ENCODE measurements around the gene INPP5B. TPM values are rescaled to one million over a fixed set of nuclear protein-coding genes. Genes with fewer than 3 reads are reported as not detected.

Gene INPP5B
- total and polyA plus RNA-seq, 12 donors = 10.4 to 32.3 (median 20.9) TPM

DNA sequence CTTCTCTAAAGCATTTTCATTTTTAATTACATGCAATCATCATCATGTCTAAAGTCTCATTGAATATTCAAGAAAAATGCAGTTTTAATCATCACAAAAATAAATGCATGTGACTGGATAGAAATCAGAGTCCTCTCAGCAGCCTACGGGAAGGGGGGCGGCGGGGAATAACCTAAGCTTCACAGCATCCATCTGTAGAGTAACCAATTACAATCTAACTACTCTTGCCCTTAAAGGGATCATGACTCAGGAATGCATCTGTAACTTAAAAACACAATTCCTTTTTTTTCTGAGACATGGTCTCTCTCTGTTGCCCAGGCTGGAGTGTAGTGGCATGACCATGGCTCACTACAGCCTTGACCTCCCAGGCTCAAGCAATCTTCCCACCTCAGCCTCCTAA is 110.1 kb downstream of the INPP5B start:
- no peak for TF ChIP-seq POLR2A (IDR thresholded peaks at IDR 0.05)
- TF ChIP-seq, protein P1, sequence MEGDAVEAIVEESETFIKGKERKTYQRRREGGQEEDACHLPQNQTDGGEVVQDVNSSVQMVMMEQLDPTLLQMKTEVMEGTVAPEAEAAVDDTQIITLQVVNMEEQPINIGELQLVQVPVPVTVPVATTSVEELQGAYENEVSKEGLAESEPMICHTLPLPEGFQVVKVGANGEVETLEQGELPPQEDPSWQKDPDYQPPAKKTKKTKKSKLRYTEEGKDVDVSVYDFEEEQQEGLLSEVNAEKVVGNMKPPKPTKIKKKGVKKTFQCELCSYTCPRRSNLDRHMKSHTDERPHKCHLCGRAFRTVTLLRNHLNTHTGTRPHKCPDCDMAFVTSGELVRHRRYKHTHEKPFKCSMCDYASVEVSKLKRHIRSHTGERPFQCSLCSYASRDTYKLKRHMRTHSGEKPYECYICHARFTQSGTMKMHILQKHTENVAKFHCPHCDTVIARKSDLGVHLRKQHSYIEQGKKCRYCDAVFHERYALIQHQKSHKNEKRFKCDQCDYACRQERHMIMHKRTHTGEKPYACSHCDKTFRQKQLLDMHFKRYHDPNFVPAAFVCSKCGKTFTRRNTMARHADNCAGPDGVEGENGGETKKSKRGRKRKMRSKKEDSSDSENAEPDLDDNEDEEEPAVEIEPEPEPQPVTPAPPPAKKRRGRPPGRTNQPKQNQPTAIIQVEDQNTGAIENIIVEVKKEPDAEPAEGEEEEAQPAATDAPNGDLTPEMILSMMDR (IDR thresholded peaks at IDR 0.05) = no peak
- H3K4me1 ChIP-seq (replicated peaks in 1 of 2) = peaks cover 14 to 17% of the 10 kb centered on the region in 2 donors
- DNase-seq = no peak
- no peak overlapping the region for H3K4me3 ChIP-seq
- no peaks in the 10 kb centered on the region for H3K9me3 ChIP-seq (replicated peaks in 1 of 3)
- H3K36me3 ChIP-seq (replicated peaks in 1 of 2) = peaks cover 0 to 71% of the 10 kb centered on the region in 2 donors
- no peak overlapping the region for H3K27ac ChIP-seq
- 63 to 95% (median 74%) methylated on average over 2 to 3 of the region's 3 CpGs for WGBS, 4 donors
- intact Hi-C loops (cut with DNase I) = no loop called here
- no peaks in the 10 kb centered on the region for H3K27me3 ChIP-seq

DNA sequence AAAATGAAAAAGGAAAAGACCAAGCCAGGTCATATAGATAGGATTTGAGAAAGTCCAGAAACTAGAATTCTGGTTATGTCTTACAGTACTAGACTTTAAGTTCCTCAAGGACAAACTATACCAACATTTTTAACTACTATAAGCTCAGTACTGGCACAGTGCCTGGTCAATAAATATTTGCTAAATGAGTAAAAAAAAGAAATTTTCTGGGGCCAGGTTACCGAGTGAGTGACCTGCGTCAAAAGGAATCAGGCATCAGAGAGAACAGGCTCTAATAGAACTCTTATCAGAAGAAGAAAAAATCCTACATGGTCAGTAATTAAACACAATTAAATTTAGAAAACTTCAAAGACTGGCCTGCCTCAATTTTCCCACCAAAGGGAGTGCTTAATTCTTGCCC is 115.0 kb downstream of the INPP5B start:
- H3K36me3 ChIP-seq (replicated peaks in 1 of 2) = peaks cover 0 to 65% of the 10 kb centered on the region in 2 donors
- H3K27ac ChIP-seq = no peak overlapping the region
- no peaks in the 10 kb centered on the region for H3K4me1 ChIP-seq (replicated peaks in 1 of 2)
- intact Hi-C loops (cut with DNase I) = no loop called here
- TF ChIP-seq, protein P1 (IDR thresholded peaks at IDR 0.05) = no peak
- TF ChIP-seq POLR2A (IDR thresholded peaks at IDR 0.05) = no peak
- 85 to 94% (median 90%) methylated on average over 2 of the region's 2 CpGs for WGBS, 4 donors
- H3K27me3 ChIP-seq = no peaks in the 10 kb centered on the region
- no peak for DNase-seq
- no peak overlapping the region for H3K4me3 ChIP-seq
- no peaks in the 10 kb centered on the region for H3K9me3 ChIP-seq (replicated peaks in 1 of 3)

DNA sequence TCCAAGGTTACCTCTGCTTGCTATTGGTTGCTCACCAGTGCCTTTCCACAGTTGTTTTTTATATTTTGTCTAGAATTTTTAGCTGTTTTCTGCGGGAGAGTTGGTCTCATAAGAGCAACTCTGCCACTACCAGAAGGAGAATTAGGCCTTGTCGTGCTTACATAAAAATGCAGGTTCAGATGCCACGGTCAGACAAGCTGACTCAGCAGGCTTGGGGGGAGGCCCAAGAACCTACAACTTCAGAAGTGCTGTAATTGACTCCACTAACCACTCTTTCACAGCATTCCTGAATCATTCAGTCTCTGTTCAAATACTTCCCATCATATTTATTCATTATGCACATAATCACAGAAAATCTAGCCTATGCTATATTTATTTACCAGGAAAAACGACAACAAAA is 115.7 kb downstream of the INPP5B start:
- intact Hi-C loops (cut with DNase I) = no loop called here
- 85 to 90% (median 89%) methylated on average over 4 of the region's 4 CpGs for WGBS, 4 donors
- no peaks in the 10 kb centered on the region for H3K27me3 ChIP-seq
- H3K4me1 ChIP-seq (replicated peaks in 1 of 2) = no peaks in the 10 kb centered on the region
- no peaks in the 10 kb centered on the region for H3K9me3 ChIP-seq (replicated peaks in 1 of 3)
- no peak overlapping the region for H3K27ac ChIP-seq
- H3K36me3 ChIP-seq (replicated peaks in 1 of 2) = peaks cover 0 to 59% of the 10 kb centered on the region in 2 donors
- no peak overlapping the region for H3K4me3 ChIP-seq
- DNase-seq = no peak
- TF ChIP-seq, protein P1 (IDR thresholded peaks at IDR 0.05) = no peak
- no peak for TF ChIP-seq POLR2A (IDR thresholded peaks at IDR 0.05)

DNA sequence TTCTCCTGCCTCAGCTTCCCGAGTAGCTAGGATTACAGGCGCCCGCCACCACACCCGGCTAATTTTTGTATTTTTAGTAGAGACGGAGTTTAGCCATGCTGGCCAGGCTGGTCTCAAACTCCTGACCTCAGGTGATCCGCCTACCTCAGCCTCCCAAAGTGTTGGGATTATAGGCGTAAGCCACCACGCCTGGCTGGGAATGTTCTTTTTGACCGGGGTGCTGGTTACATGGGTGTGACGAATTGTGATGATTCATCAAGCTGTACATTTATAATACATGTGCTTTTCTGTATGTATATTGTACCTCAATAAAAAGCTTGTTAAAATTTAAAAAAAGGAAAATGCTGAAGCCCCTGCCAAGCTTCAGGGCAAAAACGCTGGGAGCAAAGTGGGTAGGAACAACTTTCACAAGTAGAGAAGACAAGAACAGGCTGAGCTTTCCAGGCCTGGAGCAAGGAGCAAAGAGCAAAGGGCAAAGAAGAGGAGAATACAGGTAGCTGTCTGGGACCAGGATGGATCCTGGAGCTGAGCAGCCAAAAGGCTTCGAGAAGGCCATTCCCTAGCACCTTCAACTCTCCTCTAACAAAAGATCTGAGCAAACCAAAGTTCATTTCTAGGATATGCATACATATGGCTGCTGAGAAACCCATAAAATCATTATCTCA is 118.3 kb downstream of the INPP5B start:
- H3K27ac ChIP-seq = no peak overlapping the region
- intact Hi-C loops (cut with DNase I) = no loop called here
- H3K9me3 ChIP-seq (replicated peaks in 1 of 3) = no peaks in the 10 kb centered on the region
- H3K4me3 ChIP-seq = no peak overlapping the region
- H3K36me3 ChIP-seq (replicated peaks in 1 of 2) = peaks cover 0 to 38% of the 10 kb centered on the region in 2 donors
- H3K4me1 ChIP-seq (replicated peaks in 1 of 2) = no peaks in the 10 kb centered on the region
- WGBS, 4 donors = 86 to 95% (median 93%) methylated on average over 12 of the region's 12 CpGs
- no peak for TF ChIP-seq POLR2A (IDR thresholded peaks at IDR 0.05)
- TF ChIP-seq, protein P1 (IDR thresholded peaks at IDR 0.05) = no peak
- H3K27me3 ChIP-seq = no peaks in the 10 kb centered on the region
- no peak for DNase-seq

Data from adrenal gland (tissue), 12 donors.